A673 (cell line): ENCODE measurements around the gene SHLD2.
"Not testable (repeated sequence)": the region's sequence is repeated elsewhere in the genome, so short reads cannot be mapped to it uniquely, and the experiment has no call there.

Source experiments
- CTCF ChIP-seq: fragments of 300-800, 200-600 bp; sonication (generic); conservative IDR thresholded peaks from 2 replicates; pipeline ENCODE4 v1.5.1; 2017; ENCODE audit warnings: low read depth, mild to moderate bottlenecking, antibody characterized with exemption, low read length, moderate library complexity, mixed read lengths
- EZH2 ChIP-seq: fragments of 200-600 bp; sonication (generic); IDR thresholded peaks from 2 replicates; pipeline ENCODE4 v1.6.1; 2017; ENCODE audit warnings: borderline replicate concordance, low read depth, mild to moderate bottlenecking, mixed read lengths, antibody characterized with exemption, low read length; ENCODE audit not compliant: poor library complexity, severe bottlenecking

- TF ChIP-seq CTCF, EZH2: not testable (repeated sequence)
These were observed 82.6 kb downstream of the SHLD2 start for GRCh38 chr10:87177587-87177986.
